Thymus (tissue), 11 donors: Measurements from ENCODE around the gene MBNL1. TPM values are rescaled to one million over a fixed set of nuclear protein-coding genes. Genes with fewer than 3 reads are reported as not detected.

Source experiments
- DNase-seq, 9 donors: peaks; one replicate each; pipeline ENCODE4 v3.0.0-alpha.2; 2013; ENCODE audit warnings: low spot score in 9 of 9, low read depth in 6 of 9, missing footprints in 1 of 9
- H3K27ac ChIP-seq, 2 donors: one replicate each; pipeline ENCODE4 v1.5.1; 2013; ENCODE audit warnings: control low read depth in 1 of 2, low read depth in 1 of 2, low read length in 1 of 2, mild to moderate bottlenecking in 1 of 2, moderate library complexity in 1 of 2
- H3K27me3 ChIP-seq, 2 donors: one replicate each; pipeline ENCODE4 v1.5.1; 2013; ENCODE audit warnings: low read length in 1 of 2; ENCODE audit not compliant: control insufficient read depth in 2 of 2, insufficient read depth in 1 of 2
- H3K36me3 ChIP-seq, 2 donors: one replicate each; pipeline ENCODE4 v1.5.1; 2013; ENCODE audit warnings: low read length in 1 of 2, mild to moderate bottlenecking in 1 of 2, moderate library complexity in 1 of 2; ENCODE audit not compliant: control insufficient read depth in 2 of 2, insufficient read depth in 2 of 2
- H3K4me1 ChIP-seq, 2 donors: one replicate each; pipeline ENCODE4 v1.5.1; 2013; ENCODE audit warnings: low read length in 2 of 2; ENCODE audit not compliant: control insufficient read depth in 2 of 2, insufficient read depth in 2 of 2
- H3K4me3 ChIP-seq, 2 donors: one replicate each; pipeline ENCODE4 v1.5.1; 2013; ENCODE audit warnings: low read length in 2 of 2, control low read depth in 1 of 2, mild to moderate bottlenecking in 1 of 2
- H3K9me3 ChIP-seq, 2 donors: one replicate each; pipeline ENCODE4 v1.5.1; 2013; ENCODE audit warnings: low read length in 1 of 2, mild to moderate bottlenecking in 1 of 2; ENCODE audit not compliant: control insufficient read depth in 2 of 2, insufficient read depth in 1 of 2
- WGBS: extraction: QIAGEN DNeasy Blood & Tissue Kit; methylation state at CpG from one replicate; pipeline ENCODE4 v1.1.7; 2013; 5-methylcytosine and 5-hydroxymethylcytosine counted together
- polyA plus RNA-seq: library from polyadenylated mRNA; stranded (reverse); fragments of 200-250 nt; gene quantifications from one replicate; pipeline ENCODE4 v1.2.3, GENCODE V29; 2013
- total RNA-seq: library from RNA; stranded (reverse); fragments of 120-200 nt; gene quantifications from one replicate; pipeline ENCODE4 v1.2.4, GENCODE V29; 2013
- donor health status: healthy.

MBNL1 gene
- total and polyA plus RNA-seq, 2 donors: 89.0 to 178 TPM

- H3K27ac ChIP-seq: no peak overlapping the region
- H3K4me1 ChIP-seq: peaks cover 0 to 2% of the 10 kb centered on the region in 2 donors
- WGBS: 51% methylated on average over 1 of the region's 1 CpG
- peaks cover 0 to 16% of the 10 kb centered on the region in 2 donors for H3K36me3 ChIP-seq
- H3K9me3 ChIP-seq: no peaks in the 10 kb centered on the region
- no peak overlapping the region for H3K4me3 ChIP-seq
- H3K27me3 ChIP-seq: no peaks in the 10 kb centered on the region
- DNase-seq: no peak
Measured at GRCh38 chr3:152322756-152323155, 54.0 kb downstream of the MBNL1 start.

DNA sequence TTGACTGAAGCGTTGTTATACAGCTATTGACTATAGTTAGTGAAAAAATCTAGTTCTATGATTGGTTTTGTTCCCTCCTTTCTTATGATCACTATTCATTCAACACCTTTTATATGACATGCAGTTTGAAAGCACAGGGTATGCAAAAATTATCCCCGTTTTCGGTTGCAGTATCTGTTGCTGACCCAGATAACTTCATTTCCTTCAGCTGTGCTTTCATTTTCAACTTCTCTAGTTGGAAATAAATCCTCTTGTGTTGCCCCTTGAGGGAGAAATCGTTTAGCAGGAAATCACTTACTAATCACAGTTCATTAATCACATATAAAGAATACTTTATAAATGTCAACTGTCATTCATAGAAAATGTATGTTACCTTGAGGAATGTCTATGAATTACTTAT, 55.1 kb downstream of the MBNL1 start:
- Histone ChIP-seq H3K4me3 (no peak overlapping the region), H3K4me1 (peaks cover 0 to 2% of the 10 kb centered on the region in 2 donors), H3K36me3 (peaks cover 0 to 16% of the 10 kb centered on the region in 2 donors), H3K27ac (no peak overlapping the region), H3K9me3 (no peaks in the 10 kb centered on the region), H3K27me3 (no peaks in the 10 kb centered on the region)
- no peak for DNase-seq
- WGBS: 46% methylated on average over 4 of the region's 4 CpGs

DNA sequence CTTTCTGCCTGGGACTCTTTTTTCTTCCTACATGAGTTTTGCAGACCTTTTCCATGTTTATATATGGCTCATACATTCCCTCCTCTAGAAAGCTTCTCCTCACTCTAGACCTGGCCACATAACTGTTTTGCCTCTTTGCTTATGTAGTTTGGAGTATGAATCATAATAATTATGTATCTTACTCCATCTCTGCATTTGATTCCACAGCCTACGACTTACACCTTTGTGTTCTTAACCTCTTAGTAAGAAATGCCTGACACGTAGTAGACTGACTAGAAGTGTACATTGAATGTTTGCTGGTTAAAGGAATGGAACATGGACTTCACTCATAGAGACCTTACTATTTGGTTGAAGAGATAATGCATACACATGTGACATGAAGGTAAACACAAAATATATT, 56.4 kb downstream of the MBNL1 start:
- H3K9me3 ChIP-seq: no peaks in the 10 kb centered on the region

DNA sequence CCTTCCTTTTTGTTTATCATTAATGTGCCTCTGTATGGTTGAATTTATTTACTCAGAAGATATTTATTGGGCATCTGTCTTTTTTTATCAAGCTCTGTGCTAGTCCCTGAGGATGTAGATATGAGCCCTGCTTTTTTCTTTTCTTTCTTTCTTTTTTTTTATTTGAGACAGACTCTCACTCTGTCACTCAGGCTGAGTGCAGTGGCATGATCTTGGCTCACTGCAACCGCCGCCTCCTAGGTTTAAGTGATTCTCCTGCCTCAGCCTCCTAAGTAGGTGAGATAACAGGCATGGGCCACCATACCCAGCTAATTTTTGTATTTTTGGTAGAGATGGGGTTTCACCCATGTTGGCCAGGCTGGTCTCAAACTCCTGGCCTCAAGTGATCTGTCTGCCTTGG, 58.5 kb downstream of the MBNL1 start:
- 96% methylated on average over 2 of the region's 2 CpGs for WGBS
- H3K27ac ChIP-seq: no peak overlapping the region

More for the DNA sequence above, 56.4 kb downstream of the MBNL1 start:
- H3K4me3 ChIP-seq: no peak overlapping the region
- H3K27me3 ChIP-seq: no peaks in the 10 kb centered on the region
- H3K27ac ChIP-seq: no peak overlapping the region
- 92% methylated on average over 2 of the region's 2 CpGs for WGBS
- H3K36me3 ChIP-seq: peaks cover 0 to 10% of the 10 kb centered on the region in 2 donors
- H3K4me1 ChIP-seq: peaks cover 0 to 2% of the 10 kb centered on the region in 2 donors
- DNase-seq: no peak

GRCh38 chr3:152328841-152329240, 60.1 kb downstream of the MBNL1 start:
- Histone ChIP-seq H3K4me1 (peaks cover 0 to 2% of the 10 kb centered on the region in 2 donors), H3K27ac (no peak overlapping the region), H3K36me3 (peaks cover 0 to 29% of the 10 kb centered on the region in 2 donors), H3K27me3 (no peaks in the 10 kb centered on the region), H3K4me3 (no peak overlapping the region), H3K9me3 (no peaks in the 10 kb centered on the region)
- DNase-seq: no peak
- 92% methylated on average over 3 of the region's 3 CpGs for WGBS

More for the DNA sequence above, 58.5 kb downstream of the MBNL1 start:
- Histone ChIP-seq H3K4me3 (no peak overlapping the region), H3K27me3 (no peaks in the 10 kb centered on the region), H3K9me3 (no peaks in the 10 kb centered on the region), H3K36me3 (peaks cover 0 to 16% of the 10 kb centered on the region in 2 donors), H3K4me1 (peaks cover 0 to 2% of the 10 kb centered on the region in 2 donors)
- DNase-seq: no peak

GRCh38 chr3:152330559-152330958, 61.8 kb downstream of the MBNL1 start:
- Histone ChIP-seq H3K36me3 (peaks cover 0 to 33% of the 10 kb centered on the region in 2 donors), H3K4me1 (no peaks in the 10 kb centered on the region), H3K4me3 (no peak overlapping the region), H3K9me3 (no peaks in the 10 kb centered on the region), H3K27ac (no peak overlapping the region), H3K27me3 (no peaks in the 10 kb centered on the region)
- no peak for DNase-seq
- 85% methylated on average over 2 of the region's 2 CpGs for WGBS

- no peak for DNase-seq
- 87% methylated on average over 2 of the region's 2 CpGs for WGBS
- Histone ChIP-seq H3K4me3 (no peak overlapping the region), H3K27me3 (no peaks in the 10 kb centered on the region), H3K36me3 (peaks cover 0 to 35% of the 10 kb centered on the region in 2 donors), H3K9me3 (no peaks in the 10 kb centered on the region), H3K27ac (no peak overlapping the region), H3K4me1 (no peaks in the 10 kb centered on the region)
Measured at GRCh38 chr3:152331018-152331541, 62.4 kb downstream of the MBNL1 start.

DNA sequence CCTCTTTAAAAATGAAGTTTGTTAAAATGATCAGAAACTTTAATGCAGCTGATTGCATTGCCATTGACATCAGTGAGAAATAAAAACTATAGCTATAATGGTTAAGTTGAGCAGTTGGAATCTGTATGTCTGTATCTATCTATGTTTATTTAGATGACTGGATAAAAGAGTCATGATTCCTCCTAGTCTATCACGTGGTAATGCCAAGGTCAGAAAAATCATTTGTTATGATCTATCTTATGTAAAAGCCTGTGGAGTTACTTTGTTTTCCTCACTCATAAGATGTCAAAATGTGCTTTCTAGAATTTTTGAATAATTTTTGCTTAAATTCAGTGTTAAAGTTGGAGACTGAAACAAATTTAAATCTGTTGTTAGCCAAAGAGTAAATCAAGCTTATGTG, 63.3 kb downstream of the MBNL1 start:
- H3K4me3 ChIP-seq: no peak overlapping the region
- H3K27ac ChIP-seq: no peak overlapping the region
- H3K4me1 ChIP-seq: no peaks in the 10 kb centered on the region
- H3K9me3 ChIP-seq: no peaks in the 10 kb centered on the region
- H3K27me3 ChIP-seq: no peaks in the 10 kb centered on the region
- no peak for DNase-seq
- H3K36me3 ChIP-seq: peaks cover 0 to 37% of the 10 kb centered on the region in 2 donors
- 85% methylated on average over 1 of the region's 1 CpG for WGBS

DNA sequence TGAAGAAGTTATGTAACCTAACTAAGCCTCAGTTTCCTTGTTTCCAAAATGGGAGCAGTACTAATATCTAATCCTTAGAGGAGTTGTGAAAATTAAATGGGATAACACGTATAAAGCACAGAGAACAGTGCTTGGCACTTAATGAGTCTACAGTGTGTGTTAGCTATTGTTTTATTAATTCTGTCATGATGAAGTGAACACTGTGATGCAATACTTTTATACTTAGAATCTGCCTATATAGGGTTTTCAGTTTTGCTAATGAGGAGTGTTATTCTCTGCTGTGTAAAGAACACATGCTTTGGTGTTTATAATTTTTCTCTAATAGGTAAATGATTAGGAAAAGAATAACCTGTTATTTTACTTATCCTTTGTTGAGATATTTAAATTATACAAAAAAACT, 65.2 kb downstream of the MBNL1 start:
- Histone ChIP-seq H3K9me3 (no peaks in the 10 kb centered on the region), H3K4me1 (no peaks in the 10 kb centered on the region), H3K36me3 (peaks cover 4 to 52% of the 10 kb centered on the region in 2 donors), H3K4me3 (no peak overlapping the region), H3K27me3 (no peaks in the 10 kb centered on the region), H3K27ac (no peak overlapping the region)
- DNase-seq: no peak
- 93% methylated on average over 1 of the region's 1 CpG for whole genome bisulfite sequencing
